GM23338 (cell line): ENCODE results near the gene FAM221A. TPM values are rescaled to one million over a fixed set of nuclear protein-coding genes. Genes with fewer than 3 reads are reported as not detected.

Experiments used
- EZH2 ChIP-seq: fragments of 200-600 bp; sonication (generic); IDR thresholded peaks from one replicate; pipeline ENCODE4 v1.8.0; 2017; ENCODE audit warnings: antibody characterized with exemption, mild to moderate bottlenecking, low read depth; ENCODE audit not compliant: unreplicated experiment
- EZH2phosphoT487 ChIP-seq: fragments of 200-600 bp; sonication (generic); IDR thresholded peaks from one replicate; pipeline ENCODE4 v1.8.1; 2018; ENCODE audit warnings: antibody characterized with exemption; ENCODE audit not compliant: unreplicated experiment
- JUNB ChIP-seq: IDR thresholded peaks from one replicate; pipeline ENCODE4 v1.6.1; 2016; ENCODE audit warnings: antibody characterized with exemption; ENCODE audit not compliant: unreplicated experiment
- NANOG ChIP-seq: IDR thresholded peaks from 2 replicates; pipeline ENCODE4 v1.6.1; 2016; ENCODE audit warnings: antibody characterized with exemption, borderline replicate concordance
- ZNF114 ChIP-seq: fragments of 250-450 bp; sonication (Bioruptor Pico); IDR thresholded peaks from 2 replicates; pipeline ENCODE4 v1.5.0; 2020; ENCODE audit warnings: mild to moderate bottlenecking, moderate library complexity
- ZNF331 ChIP-seq: fragments of 250-450 bp; sonication (Bioruptor Pico); IDR thresholded peaks from 2 replicates; pipeline ENCODE4 v1.5.0; 2020; ENCODE audit warnings: low read depth, mild to moderate bottlenecking, moderate library complexity
- polyA plus RNA-seq: library from polyadenylated mRNA; unstranded; fragments of >200 nt; fragmentation: Nextera tagmentation; extraction: Ambion mirVana; gene quantifications from 2 replicates; pipeline ENCODE4 v1.2.1, GENCODE V29; 2016
- total RNA-seq: library from RNA; depleted of rRNA; stranded (reverse); fragments of >200 nt; shearing (Covaris generic); gene quantifications from 2 replicates; pipeline ENCODE4 v1.2.3, GENCODE V29; 2014
- TF ChIP-seq, protein P1 (sequence below): fragments of 250-450 bp; sonication (Bioruptor Pico); IDR thresholded peaks from 2 replicates; pipeline ENCODE4 v1.5.0; 2020; ENCODE audit warnings: mild to moderate bottlenecking, moderate library complexity
- TF ChIP-seq, protein P2 (sequence below): IDR thresholded peaks from one replicate; pipeline ENCODE4 v1.6.1; 2018; ENCODE audit warnings: antibody characterized with exemption; ENCODE audit not compliant: unreplicated experiment
- TF ChIP-seq, protein P3 (sequence below), 2 experiments: fragments of 200-600 bp in 1 of 2; sonication (generic) in 1 of 2; conservative IDR thresholded peaks; 2 replicates each; pipeline versions ENCODE4 v1.5.1 to v1.6.1; 2016 to 2017; ENCODE audit warnings: antibody characterized with exemption in 2 of 2, low read depth in 2 of 2, mild to moderate bottlenecking in 2 of 2, moderate library complexity in 1 of 2

Gene FAM221A
- total and polyA plus RNA-seq, 2 experiments from 2014 or later = 31.4 to 35.7 TPM

DNA sequence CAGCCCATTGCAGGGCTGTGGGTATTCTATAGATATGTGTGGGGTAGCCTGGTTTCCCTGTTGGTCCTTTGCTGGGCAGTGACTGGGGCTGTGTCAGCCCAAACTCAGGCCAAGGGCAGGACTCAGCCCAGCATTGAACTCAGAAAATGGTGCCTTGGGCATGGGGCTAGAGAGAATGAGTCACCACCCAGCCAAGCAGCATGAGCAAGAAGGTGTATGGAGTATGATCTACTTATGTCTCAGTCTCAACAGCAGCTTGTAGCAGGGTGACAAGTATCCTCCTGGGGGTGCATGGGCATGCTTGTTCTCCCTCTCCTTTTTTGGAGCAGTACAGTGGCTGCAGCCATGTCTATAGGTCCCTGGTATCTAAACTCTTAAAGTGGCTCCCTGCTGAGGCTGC lies 62.1 kb downstream of the FAM221A start (continued):
- TF ChIP-seq, protein P1, sequence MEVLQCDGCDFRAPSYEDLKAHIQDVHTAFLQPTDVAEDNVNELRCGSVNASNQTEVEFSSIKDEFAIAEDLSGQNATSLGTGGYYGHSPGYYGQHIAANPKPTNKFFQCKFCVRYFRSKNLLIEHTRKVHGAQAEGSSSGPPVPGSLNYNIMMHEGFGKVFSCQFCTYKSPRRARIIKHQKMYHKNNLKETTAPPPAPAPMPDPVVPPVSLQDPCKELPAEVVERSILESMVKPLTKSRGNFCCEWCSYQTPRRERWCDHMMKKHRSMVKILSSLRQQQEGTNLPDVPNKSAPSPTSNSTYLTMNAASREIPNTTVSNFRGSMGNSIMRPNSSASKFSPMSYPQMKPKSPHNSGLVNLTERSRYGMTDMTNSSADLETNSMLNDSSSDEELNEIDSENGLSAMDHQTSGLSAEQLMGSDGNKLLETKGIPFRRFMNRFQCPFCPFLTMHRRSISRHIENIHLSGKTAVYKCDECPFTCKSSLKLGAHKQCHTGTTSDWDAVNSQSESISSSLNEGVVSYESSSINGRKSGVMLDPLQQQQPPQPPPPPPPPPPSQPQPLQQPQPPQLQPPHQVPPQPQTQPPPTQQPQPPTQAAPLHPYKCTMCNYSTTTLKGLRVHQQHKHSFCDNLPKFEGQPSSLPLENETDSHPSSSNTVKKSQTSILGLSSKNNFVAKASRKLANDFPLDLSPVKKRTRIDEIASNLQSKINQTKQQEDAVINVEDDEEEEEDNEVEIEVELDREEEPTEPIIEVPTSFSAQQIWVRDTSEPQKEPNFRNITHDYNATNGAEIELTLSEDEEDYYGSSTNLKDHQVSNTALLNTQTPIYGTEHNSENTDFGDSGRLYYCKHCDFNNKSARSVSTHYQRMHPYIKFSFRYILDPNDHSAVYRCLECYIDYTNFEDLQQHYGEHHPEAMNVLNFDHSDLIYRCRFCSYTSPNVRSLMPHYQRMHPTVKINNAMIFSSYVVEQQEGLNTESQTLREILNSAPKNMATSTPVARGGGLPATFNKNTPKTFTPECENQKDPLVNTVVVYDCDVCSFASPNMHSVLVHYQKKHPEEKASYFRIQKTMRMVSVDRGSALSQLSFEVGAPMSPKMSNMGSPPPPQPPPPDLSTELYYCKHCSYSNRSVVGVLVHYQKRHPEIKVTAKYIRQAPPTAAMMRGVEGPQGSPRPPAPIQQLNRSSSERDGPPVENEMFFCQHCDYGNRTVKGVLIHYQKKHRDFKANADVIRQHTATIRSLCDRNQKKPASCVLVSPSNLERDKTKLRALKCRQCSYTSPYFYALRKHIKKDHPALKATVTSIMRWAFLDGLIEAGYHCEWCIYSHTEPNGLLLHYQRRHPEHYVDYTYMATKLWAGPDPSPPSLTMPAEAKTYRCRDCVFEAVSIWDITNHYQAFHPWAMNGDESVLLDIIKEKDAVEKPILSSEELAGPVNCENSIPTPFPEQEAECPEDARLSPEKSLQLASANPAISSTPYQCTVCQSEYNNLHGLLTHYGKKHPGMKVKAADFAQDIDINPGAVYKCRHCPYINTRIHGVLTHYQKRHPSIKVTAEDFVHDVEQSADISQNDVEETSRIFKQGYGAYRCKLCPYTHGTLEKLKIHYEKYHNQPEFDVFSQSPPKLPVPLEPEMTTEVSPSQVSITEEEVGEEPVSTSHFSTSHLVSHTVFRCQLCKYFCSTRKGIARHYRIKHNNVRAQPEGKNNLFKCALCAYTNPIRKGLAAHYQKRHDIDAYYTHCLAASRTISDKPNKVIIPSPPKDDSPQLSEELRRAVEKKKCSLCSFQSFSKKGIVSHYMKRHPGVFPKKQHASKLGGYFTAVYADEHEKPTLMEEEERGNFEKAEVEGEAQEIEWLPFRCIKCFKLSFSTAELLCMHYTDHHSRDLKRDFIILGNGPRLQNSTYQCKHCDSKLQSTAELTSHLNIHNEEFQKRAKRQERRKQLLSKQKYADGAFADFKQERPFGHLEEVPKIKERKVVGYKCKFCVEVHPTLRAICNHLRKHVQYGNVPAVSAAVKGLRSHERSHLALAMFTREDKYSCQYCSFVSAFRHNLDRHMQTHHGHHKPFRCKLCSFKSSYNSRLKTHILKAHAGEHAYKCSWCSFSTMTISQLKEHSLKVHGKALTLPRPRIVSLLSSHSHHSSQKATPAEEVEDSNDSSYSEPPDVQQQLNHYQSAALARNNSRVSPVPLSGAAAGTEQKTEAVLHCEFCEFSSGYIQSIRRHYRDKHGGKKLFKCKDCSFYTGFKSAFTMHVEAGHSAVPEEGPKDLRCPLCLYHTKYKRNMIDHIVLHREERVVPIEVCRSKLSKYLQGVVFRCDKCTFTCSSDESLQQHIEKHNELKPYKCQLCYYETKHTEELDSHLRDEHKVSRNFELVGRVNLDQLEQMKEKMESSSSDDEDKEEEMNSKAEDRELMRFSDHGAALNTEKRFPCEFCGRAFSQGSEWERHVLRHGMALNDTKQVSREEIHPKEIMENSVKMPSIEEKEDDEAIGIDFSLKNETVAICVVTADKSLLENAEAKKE (CRISPR knock-in tag) = no peak
- no peak for TF ChIP-seq EZH2phosphoT487
- TF ChIP-seq JUNB = no peak
- no peak for TF ChIP-seq NANOG
- TF ChIP-seq, protein P2, sequence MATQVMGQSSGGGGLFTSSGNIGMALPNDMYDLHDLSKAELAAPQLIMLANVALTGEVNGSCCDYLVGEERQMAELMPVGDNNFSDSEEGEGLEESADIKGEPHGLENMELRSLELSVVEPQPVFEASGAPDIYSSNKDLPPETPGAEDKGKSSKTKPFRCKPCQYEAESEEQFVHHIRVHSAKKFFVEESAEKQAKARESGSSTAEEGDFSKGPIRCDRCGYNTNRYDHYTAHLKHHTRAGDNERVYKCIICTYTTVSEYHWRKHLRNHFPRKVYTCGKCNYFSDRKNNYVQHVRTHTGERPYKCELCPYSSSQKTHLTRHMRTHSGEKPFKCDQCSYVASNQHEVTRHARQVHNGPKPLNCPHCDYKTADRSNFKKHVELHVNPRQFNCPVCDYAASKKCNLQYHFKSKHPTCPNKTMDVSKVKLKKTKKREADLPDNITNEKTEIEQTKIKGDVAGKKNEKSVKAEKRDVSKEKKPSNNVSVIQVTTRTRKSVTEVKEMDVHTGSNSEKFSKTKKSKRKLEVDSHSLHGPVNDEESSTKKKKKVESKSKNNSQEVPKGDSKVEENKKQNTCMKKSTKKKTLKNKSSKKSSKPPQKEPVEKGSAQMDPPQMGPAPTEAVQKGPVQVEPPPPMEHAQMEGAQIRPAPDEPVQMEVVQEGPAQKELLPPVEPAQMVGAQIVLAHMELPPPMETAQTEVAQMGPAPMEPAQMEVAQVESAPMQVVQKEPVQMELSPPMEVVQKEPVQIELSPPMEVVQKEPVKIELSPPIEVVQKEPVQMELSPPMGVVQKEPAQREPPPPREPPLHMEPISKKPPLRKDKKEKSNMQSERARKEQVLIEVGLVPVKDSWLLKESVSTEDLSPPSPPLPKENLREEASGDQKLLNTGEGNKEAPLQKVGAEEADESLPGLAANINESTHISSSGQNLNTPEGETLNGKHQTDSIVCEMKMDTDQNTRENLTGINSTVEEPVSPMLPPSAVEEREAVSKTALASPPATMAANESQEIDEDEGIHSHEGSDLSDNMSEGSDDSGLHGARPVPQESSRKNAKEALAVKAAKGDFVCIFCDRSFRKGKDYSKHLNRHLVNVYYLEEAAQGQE = no peak
- no peak for TF ChIP-seq ZNF114 (CRISPR knock-in tag)
- TF ChIP-seq, protein P3, sequence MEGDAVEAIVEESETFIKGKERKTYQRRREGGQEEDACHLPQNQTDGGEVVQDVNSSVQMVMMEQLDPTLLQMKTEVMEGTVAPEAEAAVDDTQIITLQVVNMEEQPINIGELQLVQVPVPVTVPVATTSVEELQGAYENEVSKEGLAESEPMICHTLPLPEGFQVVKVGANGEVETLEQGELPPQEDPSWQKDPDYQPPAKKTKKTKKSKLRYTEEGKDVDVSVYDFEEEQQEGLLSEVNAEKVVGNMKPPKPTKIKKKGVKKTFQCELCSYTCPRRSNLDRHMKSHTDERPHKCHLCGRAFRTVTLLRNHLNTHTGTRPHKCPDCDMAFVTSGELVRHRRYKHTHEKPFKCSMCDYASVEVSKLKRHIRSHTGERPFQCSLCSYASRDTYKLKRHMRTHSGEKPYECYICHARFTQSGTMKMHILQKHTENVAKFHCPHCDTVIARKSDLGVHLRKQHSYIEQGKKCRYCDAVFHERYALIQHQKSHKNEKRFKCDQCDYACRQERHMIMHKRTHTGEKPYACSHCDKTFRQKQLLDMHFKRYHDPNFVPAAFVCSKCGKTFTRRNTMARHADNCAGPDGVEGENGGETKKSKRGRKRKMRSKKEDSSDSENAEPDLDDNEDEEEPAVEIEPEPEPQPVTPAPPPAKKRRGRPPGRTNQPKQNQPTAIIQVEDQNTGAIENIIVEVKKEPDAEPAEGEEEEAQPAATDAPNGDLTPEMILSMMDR (conservative IDR thresholded peaks at IDR 0.05; ENCODE audit: low read depth in 2 of 2) = no peak
- TF ChIP-seq ZNF331 (CRISPR knock-in tag) = no peak
- no peak for TF ChIP-seq EZH2
